HG03354 (cell line): ENCODE measurements around the gene THAP8.
A peak's percentile ranks its signal among the peaks of the same experiment; 100 is the strongest.

Source experiments
- ATAC-seq: cut with Tn5 transposase; IDR thresholded peaks from one replicate; pipeline ENCODE4 v1.9.1; 2021; ENCODE audit warnings: mild to moderate bottlenecking; ENCODE audit not compliant: unreplicated experiment, poor library complexity, severe bottlenecking

The THAP8 gene

GRCh38 chr19:36054119-36054732, at the start of gene THAP8:
THAP8 (minus strand) TSS chr19:36054285; CDS start chr19:36054217, 68 bp downstream.
- peak; percentile 86 for ATAC-seq

- ATAC-seq: no peak
These were observed 49.0 kb upstream of the THAP8 start for GRCh38 chr19:36103040-36103626.

GRCh38 chr19:36101550-36102327, 47.7 kb upstream of the THAP8 start:
- ATAC-seq: no peak

GRCh38 chr19:36100476-36100875, 46.4 kb upstream of the THAP8 start:
- no peak for ATAC-seq

- ATAC-seq: no peak
These were observed 45.2 kb upstream of the THAP8 start for GRCh38 chr19:36099166-36099785.

- no peak for ATAC-seq
These were observed 43.0 kb upstream of the THAP8 start for GRCh38 chr19:36097036-36097435.

GRCh38 chr19:36093687-36094086, 39.6 kb upstream of the THAP8 start:
- ATAC-seq: no peak

- no peak for ATAC-seq
These were observed 39.1 kb upstream of the THAP8 start for GRCh38 chr19:36093146-36093662.

- no peak for ATAC-seq
These were observed 38.5 kb upstream of the THAP8 start for GRCh38 chr19:36092566-36092965.

- no peak for ATAC-seq
These were observed 37.0 kb upstream of the THAP8 start for GRCh38 chr19:36090910-36091695.

- ATAC-seq: no peak
These were observed 35.8 kb upstream of the THAP8 start for GRCh38 chr19:36089847-36090246.

GRCh38 chr19:36086326-36086725, 32.2 kb upstream of the THAP8 start:
- ATAC-seq: no peak

- no peak for ATAC-seq
These were observed 30.3 kb upstream of the THAP8 start for GRCh38 chr19:36084231-36085009.

GRCh38 chr19:36082916-36083315, 28.8 kb upstream of the THAP8 start:
- ATAC-seq: no peak

- ATAC-seq: no peak
These were observed 27.8 kb upstream of the THAP8 start for GRCh38 chr19:36081894-36082293.

- no peak for ATAC-seq
These were observed 27.3 kb upstream of the THAP8 start for GRCh38 chr19:36081385-36081784.

GRCh38 chr19:36079389-36079945, 25.4 kb upstream of the THAP8 start:
- ATAC-seq: no peak

GRCh38 chr19:36073121-36073876, 19.2 kb upstream of the THAP8 start:
- ATAC-seq: no peak
